GM23338 (cell line): ENCODE results near the gene RXFP1.

ENCODE experiments used
- CREB1 ChIP-seq: fragments of 250-450 bp; sonication (Bioruptor Pico); IDR thresholded peaks from 2 replicates; pipeline ENCODE4 v1.5.0; 2020; ENCODE audit warnings: low read depth, mild to moderate bottlenecking, moderate library complexity
- CTCF ChIP-seq, 2 experiments: fragments of 200-600 bp in 1 of 2; sonication (generic) in 1 of 2; conservative IDR thresholded peaks; 2 replicates each; pipeline versions ENCODE4 v1.5.1 to v1.6.1; 2016 to 2017; ENCODE audit warnings: antibody characterized with exemption in 2 of 2, low read depth in 2 of 2, mild to moderate bottlenecking in 2 of 2, moderate library complexity in 1 of 2
- EZH2 ChIP-seq: fragments of 200-600 bp; sonication (generic); IDR thresholded peaks from one replicate; pipeline ENCODE4 v1.8.0; 2017; ENCODE audit warnings: antibody characterized with exemption, mild to moderate bottlenecking, low read depth; ENCODE audit not compliant: unreplicated experiment
- EZH2phosphoT487 ChIP-seq: fragments of 200-600 bp; sonication (generic); IDR thresholded peaks from one replicate; pipeline ENCODE4 v1.8.1; 2018; ENCODE audit warnings: antibody characterized with exemption; ENCODE audit not compliant: unreplicated experiment
- NANOG ChIP-seq: IDR thresholded peaks from 2 replicates; pipeline ENCODE4 v1.6.1; 2016; ENCODE audit warnings: antibody characterized with exemption, borderline replicate concordance
- POLR2AphosphoS5 ChIP-seq: IDR thresholded peaks from 2 replicates; pipeline ENCODE4 v1.6.1; 2016; ENCODE audit warnings: antibody characterized with exemption, low read depth
- REST ChIP-seq: IDR thresholded peaks from one replicate; pipeline ENCODE4 v1.6.1; 2018; ENCODE audit warnings: antibody characterized with exemption; ENCODE audit not compliant: unreplicated experiment

GRCh38 chr4:158590306-158590705 is 68.6 kb downstream of the RXFP1 start:
- no peak for TF ChIP-seq NANOG
- no peak for TF ChIP-seq CTCF (conservative IDR thresholded peaks at IDR 0.05; ENCODE audit: low read depth in 2 of 2)
- no peak for TF ChIP-seq EZH2
- no peak for TF ChIP-seq POLR2AphosphoS5
- TF ChIP-seq EZH2phosphoT487 = no peak
- TF ChIP-seq CREB1 (CRISPR knock-in tag) = no peak
- TF ChIP-seq REST = no peak
